ENCODE results near the gene XG.

GRCh38 chrX:2782778-2783177 lies 30.9 kb downstream of the XG start:
- no peak for TF ChIP-seq CTCF (IDR thresholded peaks at IDR 0.05; ENCODE audit: borderline replicate concordance, extremely low read depth, low read length, poor library complexity, severe bottlenecking)
- no peak for TF ChIP-seq EZH2 (IDR thresholded peaks at IDR 0.05; ENCODE audit: borderline replicate concordance, low read depth, low read length, severe bottlenecking)
